ENCODE data around the gene APOLD1. TPM values are rescaled to one million over a fixed set of nuclear protein-coding genes. Genes with fewer than 3 reads are reported as not detected.

Gene APOLD1
- 3.5 and 22.0 TPM in 2 replicates for total RNA-seq

GRCh38 chr12:12784911-12785814 is at the start of gene APOLD1:
APOLD1 (plus strand) TSS chr12:12785659; CDS start chr12:12785692, 33 bp downstream.

DNA sequence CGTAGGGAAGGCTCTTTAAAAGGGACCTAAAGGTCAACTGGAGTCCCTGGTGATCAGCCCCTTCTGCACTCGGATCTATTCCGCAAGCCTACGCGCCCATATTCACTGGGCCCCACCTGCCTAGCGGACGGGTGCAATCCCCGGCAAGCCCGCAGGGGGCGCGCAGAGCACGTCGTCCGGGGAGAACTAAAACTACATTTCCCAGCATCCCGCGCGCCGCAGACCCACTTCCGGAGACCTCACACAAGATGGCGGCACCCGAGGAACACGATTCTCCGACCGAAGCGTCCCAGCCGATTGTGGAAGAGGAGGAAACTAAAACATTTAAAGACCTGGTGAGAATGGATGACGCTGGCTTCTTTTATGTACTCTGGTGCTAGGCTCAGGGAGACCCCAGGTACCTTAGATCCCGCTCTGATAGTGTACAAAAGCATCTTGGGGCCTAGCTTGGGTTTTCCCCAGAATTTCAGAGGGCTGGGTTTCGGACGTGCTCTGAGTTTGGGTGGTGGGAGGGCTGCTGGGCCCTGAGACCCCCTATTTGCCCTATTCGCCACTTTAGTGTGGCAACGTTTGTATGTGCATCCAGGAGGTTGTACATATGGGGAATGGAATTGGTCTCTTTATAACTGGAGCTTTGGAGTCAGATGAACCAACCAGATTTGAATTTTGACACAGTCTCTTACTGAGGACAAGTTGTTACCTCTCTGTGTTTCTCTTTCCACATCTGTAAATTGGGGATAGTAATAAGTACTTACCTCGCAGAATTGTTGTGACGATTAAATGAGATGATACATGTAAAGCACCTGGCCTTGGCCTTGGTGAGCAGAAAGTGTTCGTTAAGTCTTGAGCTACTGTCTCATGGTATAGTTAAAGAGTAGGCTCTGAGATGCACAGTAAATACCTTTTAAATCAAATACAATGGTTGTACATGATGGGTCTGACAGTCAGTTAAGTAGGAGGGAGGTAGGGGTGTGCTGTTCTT is 28.0 kb downstream of the APOLD1 start, which contains the start of gene DDX47:
Gene DDX47 (plus strand): TSS at position 227 of the 982 bp plus-strand sequence. CDS start 22 bp downstream, at position 249.

Other genes with a start within 250 kb of the APOLD1 start
- gene DUSP16, start 222.8 kb upstream of the APOLD1 start, total RNA-seq = 5.7 and 6.6 TPM in 2 replicates
- 31.8 and 45.4 TPM in 2 replicates for gene CREBL2, start 173.8 kb upstream of the APOLD1 start, total RNA-seq
- gene GPR19, start 89.5 kb upstream of the APOLD1 start, total RNA-seq = 0.13 TPM in 1 of 2 replicates, not detected in the other
- 22.3 and 38.1 TPM in 2 replicates for gene CDKN1B, start 68.3 kb upstream of the APOLD1 start, total RNA-seq
- 51.3 and 62.0 TPM in 2 replicates for gene DDX47, start 27.7 kb downstream of the APOLD1 start, total RNA-seq
- gene GPRC5A, start 105.9 kb downstream of the APOLD1 start, total RNA-seq = 16.7 and 56.1 TPM in 2 replicates
- 0.13 TPM in 1 of 2 replicates, not detected in the other for gene GPRC5D, start 166.5 kb downstream of the APOLD1 start, total RNA-seq
- gene HEBP1, start 214.6 kb downstream of the APOLD1 start, total RNA-seq = 24.9 and 26.4 TPM in 2 replicates